ENCODE results near the gene SDC3.

- TF ChIP-seq SP2 (IDR thresholded peaks at IDR 0.05; ENCODE audit: low read length) (no peak), TBP (IDR thresholded peaks at IDR 0.05; ENCODE audit: low read depth, low read length) (no peak), RAD21 (IDR thresholded peaks at IDR 0.05 in 1 of 2, conservative IDR thresholded peaks at IDR 0.05 in 1 of 2; ENCODE audit: low read depth in 2 of 2, low read length in 2 of 2) (no peak), POLR2AphosphoS5 (IDR thresholded peaks at IDR 0.05; ENCODE audit: low read depth, low read length) (no peak), EP300 (IDR thresholded peaks at IDR 0.05; ENCODE audit: borderline replicate concordance in 1 of 2, low read depth in 2 of 2, low read length in 2 of 2) (no peak), SIN3A (conservative IDR thresholded peaks at IDR 0.05 in 1 of 2, IDR thresholded peaks at IDR 0.05 in 1 of 2; ENCODE audit: low read depth in 1 of 2, low read length in 2 of 2) (no peak), CTCF (IDR thresholded peaks at IDR 0.05; ENCODE audit: control extremely low read depth in 1 of 3, insufficient read depth in 1 of 3, low read depth in 1 of 3, low read length in 3 of 3) (no peak), ZNF274 (IDR thresholded peaks at IDR 0.05; ENCODE audit: borderline replicate concordance, extremely low read depth, low read length) (no peak)
Observed at GRCh38 chr1:30947212-30947611, 38.7 kb upstream of the SDC3 start.
